Neutrophil (primary cell): Measurements from ENCODE around the gene MAPK11.
A peak's percentile ranks its signal among the peaks of the same experiment; 100 is the strongest.

Experiments
- H3K27ac ChIP-seq: fragments of 200-600 bp; sonication (generic); 2 replicates; pipeline ENCODE4 v1.5.1; 2016; ENCODE audit warnings: mild to moderate bottlenecking, moderate library complexity
- H3K27me3 ChIP-seq: fragments of 200-600 bp; sonication (generic); 2 replicates; pipeline ENCODE4 v1.6.0; 2016; ENCODE audit warnings: mild to moderate bottlenecking
- H3K36me3 ChIP-seq: fragments of 200-600 bp; sonication (generic); 2 replicates; pipeline ENCODE4 v1.5.1; 2017
- H3K4me1 ChIP-seq, 2 experiments: fragments of 200-600 bp in 1 of 2; sonication (generic) in 1 of 2; 1 replicate in 1 of 2; 2 replicates in 1 of 2; pipeline versions ENCODE4 v1.5.1 to v1.6.1; 2013 to 2016; ENCODE audit warnings: low read depth in 1 of 2, low read length in 1 of 2, mild to moderate bottlenecking in 1 of 2, moderate library complexity in 1 of 2; ENCODE audit not compliant: control insufficient read depth in 1 of 2, insufficient read depth in 1 of 2
- H3K4me3 ChIP-seq, 2 experiments: fragments of 200-600 bp in 1 of 2; sonication (generic) in 1 of 2; 1 replicate in 1 of 2; 2 replicates in 1 of 2; pipeline ENCODE4 v1.5.1; 2013 to 2016; ENCODE audit warnings: low read depth in 1 of 2, low read length in 1 of 2, mild to moderate bottlenecking in 1 of 2, moderate library complexity in 1 of 2
- H3K9me3 ChIP-seq: fragments of 200-600 bp; sonication (generic); 2 replicates; pipeline ENCODE4 v1.5.1; 2016
- TF ChIP-seq, protein P1 (sequence below): fragments of 200-600 bp; sonication (generic); IDR thresholded peaks from 2 replicates; pipeline ENCODE4 v1.5.1; 2016; ENCODE audit warnings: antibody characterized with exemption

Gene MAPK11

DNA sequence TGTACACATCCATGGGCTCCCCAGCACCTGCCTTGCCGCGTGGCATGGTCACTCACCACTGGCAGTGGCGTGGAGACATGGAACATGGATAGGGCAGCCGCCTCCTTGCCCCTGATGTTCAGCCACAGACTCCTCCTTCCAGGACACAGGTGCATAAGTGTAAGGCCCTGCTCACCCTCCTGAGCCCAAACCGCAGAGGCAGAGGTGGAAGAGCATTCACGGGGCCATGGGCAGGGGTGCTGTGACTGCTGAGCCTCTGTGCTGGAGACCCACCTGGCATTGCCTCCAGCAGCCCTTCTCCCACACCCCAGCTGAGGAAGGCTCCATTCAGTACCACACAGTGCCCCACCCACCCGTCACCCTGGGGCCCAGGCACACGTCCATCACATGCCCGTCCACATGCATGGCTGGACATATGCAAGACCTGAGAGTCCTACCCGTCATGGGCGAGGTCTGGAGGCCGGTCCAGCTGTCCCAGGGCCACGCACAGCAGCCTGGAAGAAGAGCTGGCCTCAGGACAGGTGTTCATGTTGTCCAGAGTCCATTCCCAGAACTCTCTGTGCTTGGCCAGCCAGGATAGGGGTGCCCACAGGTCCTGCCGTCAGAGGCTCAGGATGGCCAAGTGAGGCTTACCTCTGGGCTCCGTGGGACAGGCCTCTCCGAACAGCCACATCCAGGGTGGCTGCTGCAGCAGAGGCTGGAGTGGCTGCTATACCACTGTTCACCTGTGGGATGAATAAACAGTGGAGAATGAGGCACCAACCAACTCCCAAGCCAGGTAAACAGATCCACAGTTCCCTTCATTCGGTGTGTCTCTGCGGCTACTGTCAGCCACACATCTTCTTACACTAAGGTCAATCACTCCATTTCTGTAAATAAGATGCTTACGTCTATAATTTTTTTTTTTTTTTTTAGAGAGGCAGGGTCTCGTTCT is 23.7 kb downstream of the MAPK11 start:
- Histone ChIP-seq H3K27ac (no peak overlapping the region), H3K4me3 (peak overlapping the region in 1 of 2 experiments; percentile 72)

DNA sequence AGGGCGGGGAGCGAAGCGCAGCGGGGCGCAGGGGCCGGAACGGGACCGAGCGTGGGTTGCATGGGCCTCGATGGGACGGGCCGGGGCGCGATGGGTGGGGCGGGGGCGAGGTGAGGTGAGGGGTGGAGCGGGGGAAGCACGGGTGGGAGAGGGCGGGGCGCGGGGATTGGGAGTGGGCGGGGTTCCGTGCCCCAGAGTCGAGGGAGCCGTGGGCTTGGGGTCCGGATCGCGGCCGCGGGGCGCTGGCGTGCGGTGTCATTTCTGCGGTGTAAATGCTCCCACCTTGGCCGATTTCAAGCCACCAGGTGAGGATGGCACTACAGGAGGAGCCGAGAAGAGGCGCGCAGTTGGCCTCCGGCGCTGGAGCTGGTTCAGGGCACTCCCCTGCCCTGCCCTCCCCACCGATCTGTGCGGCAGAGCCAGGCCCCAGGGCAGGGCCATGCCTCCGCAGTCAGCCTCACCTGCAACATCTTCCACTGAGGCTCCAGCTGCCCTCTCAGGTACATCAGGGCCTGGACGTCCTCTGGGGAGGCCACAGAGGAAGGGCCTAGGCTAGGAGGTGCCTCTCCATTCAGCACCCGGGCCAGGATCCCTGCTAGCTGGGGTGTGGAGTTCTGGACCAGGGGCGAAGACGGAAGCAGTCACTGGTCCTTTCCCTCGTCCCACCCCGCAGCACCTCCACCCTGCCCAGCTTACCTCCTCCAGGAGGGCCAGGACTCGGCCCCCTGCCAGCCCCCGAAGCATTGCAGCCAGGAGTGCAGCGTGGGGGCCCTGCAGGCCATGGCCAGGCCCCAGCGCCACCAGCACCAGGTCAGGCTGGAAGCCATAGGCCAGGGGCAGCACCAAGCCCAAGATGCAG is 24.7 kb downstream of the MAPK11 start:
- peaks cover 62 to 69% of the 10 kb centered on the region in 2 experiments for H3K4me1 ChIP-seq
- peak overlapping the region; percentile 88 for H3K27ac ChIP-seq
- peaks cover 42% of the 10 kb centered on the region for H3K36me3 ChIP-seq
- H3K27me3 ChIP-seq = no peaks in the 10 kb centered on the region
- no peaks in the 10 kb centered on the region for H3K9me3 ChIP-seq
- TF ChIP-seq, protein P1, sequence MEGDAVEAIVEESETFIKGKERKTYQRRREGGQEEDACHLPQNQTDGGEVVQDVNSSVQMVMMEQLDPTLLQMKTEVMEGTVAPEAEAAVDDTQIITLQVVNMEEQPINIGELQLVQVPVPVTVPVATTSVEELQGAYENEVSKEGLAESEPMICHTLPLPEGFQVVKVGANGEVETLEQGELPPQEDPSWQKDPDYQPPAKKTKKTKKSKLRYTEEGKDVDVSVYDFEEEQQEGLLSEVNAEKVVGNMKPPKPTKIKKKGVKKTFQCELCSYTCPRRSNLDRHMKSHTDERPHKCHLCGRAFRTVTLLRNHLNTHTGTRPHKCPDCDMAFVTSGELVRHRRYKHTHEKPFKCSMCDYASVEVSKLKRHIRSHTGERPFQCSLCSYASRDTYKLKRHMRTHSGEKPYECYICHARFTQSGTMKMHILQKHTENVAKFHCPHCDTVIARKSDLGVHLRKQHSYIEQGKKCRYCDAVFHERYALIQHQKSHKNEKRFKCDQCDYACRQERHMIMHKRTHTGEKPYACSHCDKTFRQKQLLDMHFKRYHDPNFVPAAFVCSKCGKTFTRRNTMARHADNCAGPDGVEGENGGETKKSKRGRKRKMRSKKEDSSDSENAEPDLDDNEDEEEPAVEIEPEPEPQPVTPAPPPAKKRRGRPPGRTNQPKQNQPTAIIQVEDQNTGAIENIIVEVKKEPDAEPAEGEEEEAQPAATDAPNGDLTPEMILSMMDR = no peak
- H3K4me3 ChIP-seq = peak overlapping the region; percentile 72 to 86

More for the DNA sequence above, 23.7 kb downstream of the MAPK11 start:
- Histone ChIP-seq H3K27me3 (no peaks in the 10 kb centered on the region), H3K9me3 (no peaks in the 10 kb centered on the region), H3K4me1 (peaks cover 67 to 71% of the 10 kb centered on the region in 2 experiments), H3K36me3 (peaks cover 42% of the 10 kb centered on the region)
- TF ChIP-seq, protein P1 = no peak

DNA sequence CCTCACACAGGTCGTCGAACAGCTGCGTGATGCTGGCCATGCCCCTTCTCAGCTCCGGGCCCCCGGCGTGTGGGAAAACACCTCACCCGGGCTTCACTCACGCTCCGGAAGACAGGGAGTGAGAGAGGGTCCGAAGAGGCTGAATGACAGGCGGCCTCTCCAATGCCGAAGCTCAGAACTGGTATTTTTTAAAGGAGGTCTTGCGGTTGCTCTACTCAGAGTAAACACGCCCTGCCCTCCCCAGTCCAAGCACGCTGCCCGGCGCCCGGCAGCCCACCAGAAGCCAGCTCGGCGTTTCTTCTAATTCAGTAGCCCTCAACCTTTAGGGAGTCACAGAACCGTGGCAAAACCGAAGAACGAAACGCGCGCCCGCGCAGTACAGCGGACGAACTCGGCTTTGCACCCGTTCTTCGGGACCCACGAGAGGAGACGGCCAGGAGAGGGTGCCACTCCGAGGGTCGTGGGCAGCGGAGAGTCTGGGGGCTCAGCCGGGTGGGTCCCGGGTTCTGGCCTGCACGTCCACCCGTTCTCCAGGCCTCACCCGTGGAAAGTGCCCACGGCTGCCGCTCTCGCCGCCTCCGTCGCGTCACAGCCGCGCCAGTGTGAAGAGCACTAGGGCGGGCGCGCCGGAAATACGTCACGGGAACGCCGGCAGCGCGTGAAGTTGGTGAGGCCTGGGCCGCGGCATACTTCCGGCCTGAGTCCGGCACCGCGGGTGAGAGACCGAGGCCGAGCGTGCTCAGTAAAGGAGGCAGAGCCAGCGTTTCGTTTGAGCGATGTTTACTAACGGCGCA is 25.6 kb downstream of the MAPK11 start, which contains the start of gene TUBGCP6:
TUBGCP6 (minus strand) TSS at position 604 of the 794 bp plus-strand sequence; CDS start at position 40, 564 bp downstream.
- H3K27ac ChIP-seq = peak within 1 kb of the TSS; percentile 88
- H3K9me3 ChIP-seq = no peaks in the 10 kb centered on the region
- TF ChIP-seq, protein P1 = peak; percentile 61
- peak within 1 kb of the TSS; percentile 72 to 86 for H3K4me3 ChIP-seq
- H3K27me3 ChIP-seq = no peaks in the 10 kb centered on the region
- peaks cover 54 to 61% of the 10 kb centered on the region in 2 experiments for H3K4me1 ChIP-seq
- peaks cover 42% of the 10 kb centered on the region for H3K36me3 ChIP-seq

DNA sequence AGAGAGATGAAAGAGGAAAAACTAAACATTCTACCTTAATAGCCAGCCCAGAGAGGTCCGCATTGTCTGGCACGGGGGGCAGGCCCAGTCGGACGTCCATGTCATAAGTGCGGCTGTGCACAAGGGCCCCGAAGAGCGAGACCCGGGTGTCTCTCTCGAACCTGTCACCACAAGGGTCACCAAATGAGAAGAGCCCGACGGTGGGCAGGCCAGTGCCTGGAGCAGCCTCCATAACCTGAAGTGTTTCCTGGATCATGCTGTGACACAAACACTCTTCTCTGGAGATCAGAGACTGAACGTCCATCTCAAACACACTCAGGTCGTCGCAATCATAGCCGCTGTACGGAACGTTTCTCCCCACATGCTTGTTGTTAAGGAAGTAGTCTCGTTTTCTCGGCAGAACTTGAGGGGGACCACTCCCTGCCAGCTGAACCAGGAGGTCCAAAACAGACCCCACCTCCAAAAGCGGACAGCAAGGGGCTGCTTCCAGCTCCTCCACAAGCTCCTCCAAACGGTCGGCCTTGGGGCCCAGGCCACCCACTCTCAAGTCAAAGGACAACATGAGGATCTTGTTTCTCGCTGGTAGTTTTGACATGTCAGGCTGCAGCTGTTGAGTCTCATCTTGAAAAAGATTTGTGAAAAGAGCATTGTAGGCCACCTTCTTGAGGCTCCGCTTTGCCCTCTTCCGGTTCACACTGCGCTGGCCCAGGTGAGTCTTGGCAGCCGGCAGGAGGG is 26.3 kb downstream of the MAPK11 start:
- H3K4me3 ChIP-seq = peak overlapping the region; percentile 72 to 86
- peaks cover 52 to 59% of the 10 kb centered on the region in 2 experiments for H3K4me1 ChIP-seq
- peak overlapping the region; percentile 88 for H3K27ac ChIP-seq
- peaks cover 41% of the 10 kb centered on the region for H3K36me3 ChIP-seq
- H3K9me3 ChIP-seq = no peaks in the 10 kb centered on the region
- TF ChIP-seq, protein P1 = no peak
- no peaks in the 10 kb centered on the region for H3K27me3 ChIP-seq
